ENCODE data around the gene MYOM3.

DNA sequence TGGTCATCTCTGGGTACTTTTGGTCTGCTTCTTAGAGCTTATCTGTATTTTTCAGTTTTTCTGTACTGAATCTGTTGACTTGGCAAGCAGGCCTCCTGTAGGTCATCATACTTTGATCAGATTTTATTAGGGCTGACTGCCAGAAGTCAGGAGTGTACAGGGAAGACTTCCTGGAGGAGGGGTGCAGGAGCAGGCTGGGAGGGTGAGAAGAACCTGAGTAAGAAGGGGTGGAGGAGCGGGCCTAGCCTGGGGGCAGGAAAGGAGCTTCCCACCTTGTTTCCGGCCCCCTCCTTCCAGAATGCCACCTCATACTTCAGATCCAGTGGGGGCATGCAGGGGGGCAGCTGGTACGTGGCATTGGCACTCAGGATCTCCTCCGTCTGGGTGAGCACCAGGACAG lies 49.3 kb upstream of the MYOM3 start:
- TF ChIP-seq RAD21 (IDR thresholded peaks at IDR 0.05; ENCODE audit: low read depth) (no peak), TCF12 (IDR thresholded peaks at IDR 0.05; ENCODE audit: low read depth) (no peak), FOXM1 (IDR thresholded peaks at IDR 0.05; ENCODE audit: borderline replicate concordance, low read depth) (no peak), CREB1 (IDR thresholded peaks at IDR 0.05; ENCODE audit: low read depth) (no peak), CEBPB (IDR thresholded peaks at IDR 0.05) (no peak), EP300 (IDR thresholded peaks at IDR 0.05; ENCODE audit: borderline replicate concordance) (no peak), ZBTB7A (IDR thresholded peaks at IDR 0.05; ENCODE audit: low read depth) (no peak), TAF1 (IDR thresholded peaks at IDR 0.05; ENCODE audit: low read depth) (no peak), TEAD4 (IDR thresholded peaks at IDR 0.05) (no peak), NFIC (IDR thresholded peaks at IDR 0.05) (no peak)
- TF ChIP-seq, protein P1, sequence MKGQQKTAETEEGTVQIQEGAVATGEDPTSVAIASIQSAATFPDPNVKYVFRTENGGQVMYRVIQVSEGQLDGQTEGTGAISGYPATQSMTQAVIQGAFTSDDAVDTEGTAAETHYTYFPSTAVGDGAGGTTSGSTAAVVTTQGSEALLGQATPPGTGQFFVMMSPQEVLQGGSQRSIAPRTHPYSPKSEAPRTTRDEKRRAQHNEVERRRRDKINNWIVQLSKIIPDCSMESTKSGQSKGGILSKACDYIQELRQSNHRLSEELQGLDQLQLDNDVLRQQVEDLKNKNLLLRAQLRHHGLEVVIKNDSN (IDR thresholded peaks at IDR 0.05): no peak
- TF ChIP-seq, protein P2, sequence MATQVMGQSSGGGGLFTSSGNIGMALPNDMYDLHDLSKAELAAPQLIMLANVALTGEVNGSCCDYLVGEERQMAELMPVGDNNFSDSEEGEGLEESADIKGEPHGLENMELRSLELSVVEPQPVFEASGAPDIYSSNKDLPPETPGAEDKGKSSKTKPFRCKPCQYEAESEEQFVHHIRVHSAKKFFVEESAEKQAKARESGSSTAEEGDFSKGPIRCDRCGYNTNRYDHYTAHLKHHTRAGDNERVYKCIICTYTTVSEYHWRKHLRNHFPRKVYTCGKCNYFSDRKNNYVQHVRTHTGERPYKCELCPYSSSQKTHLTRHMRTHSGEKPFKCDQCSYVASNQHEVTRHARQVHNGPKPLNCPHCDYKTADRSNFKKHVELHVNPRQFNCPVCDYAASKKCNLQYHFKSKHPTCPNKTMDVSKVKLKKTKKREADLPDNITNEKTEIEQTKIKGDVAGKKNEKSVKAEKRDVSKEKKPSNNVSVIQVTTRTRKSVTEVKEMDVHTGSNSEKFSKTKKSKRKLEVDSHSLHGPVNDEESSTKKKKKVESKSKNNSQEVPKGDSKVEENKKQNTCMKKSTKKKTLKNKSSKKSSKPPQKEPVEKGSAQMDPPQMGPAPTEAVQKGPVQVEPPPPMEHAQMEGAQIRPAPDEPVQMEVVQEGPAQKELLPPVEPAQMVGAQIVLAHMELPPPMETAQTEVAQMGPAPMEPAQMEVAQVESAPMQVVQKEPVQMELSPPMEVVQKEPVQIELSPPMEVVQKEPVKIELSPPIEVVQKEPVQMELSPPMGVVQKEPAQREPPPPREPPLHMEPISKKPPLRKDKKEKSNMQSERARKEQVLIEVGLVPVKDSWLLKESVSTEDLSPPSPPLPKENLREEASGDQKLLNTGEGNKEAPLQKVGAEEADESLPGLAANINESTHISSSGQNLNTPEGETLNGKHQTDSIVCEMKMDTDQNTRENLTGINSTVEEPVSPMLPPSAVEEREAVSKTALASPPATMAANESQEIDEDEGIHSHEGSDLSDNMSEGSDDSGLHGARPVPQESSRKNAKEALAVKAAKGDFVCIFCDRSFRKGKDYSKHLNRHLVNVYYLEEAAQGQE (IDR thresholded peaks at IDR 0.05; ENCODE audit: low read depth): no peak
- TF ChIP-seq, protein P3, sequence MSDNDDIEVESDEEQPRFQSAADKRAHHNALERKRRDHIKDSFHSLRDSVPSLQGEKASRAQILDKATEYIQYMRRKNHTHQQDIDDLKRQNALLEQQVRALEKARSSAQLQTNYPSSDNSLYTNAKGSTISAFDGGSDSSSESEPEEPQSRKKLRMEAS (IDR thresholded peaks at IDR 0.05): no peak

Measured in Ishikawa (cell line).